ENCODE data around the gene TFR2.
A peak's percentile ranks its signal among the peaks of the same experiment; 100 is the strongest.

Gene TFR2

DNA sequence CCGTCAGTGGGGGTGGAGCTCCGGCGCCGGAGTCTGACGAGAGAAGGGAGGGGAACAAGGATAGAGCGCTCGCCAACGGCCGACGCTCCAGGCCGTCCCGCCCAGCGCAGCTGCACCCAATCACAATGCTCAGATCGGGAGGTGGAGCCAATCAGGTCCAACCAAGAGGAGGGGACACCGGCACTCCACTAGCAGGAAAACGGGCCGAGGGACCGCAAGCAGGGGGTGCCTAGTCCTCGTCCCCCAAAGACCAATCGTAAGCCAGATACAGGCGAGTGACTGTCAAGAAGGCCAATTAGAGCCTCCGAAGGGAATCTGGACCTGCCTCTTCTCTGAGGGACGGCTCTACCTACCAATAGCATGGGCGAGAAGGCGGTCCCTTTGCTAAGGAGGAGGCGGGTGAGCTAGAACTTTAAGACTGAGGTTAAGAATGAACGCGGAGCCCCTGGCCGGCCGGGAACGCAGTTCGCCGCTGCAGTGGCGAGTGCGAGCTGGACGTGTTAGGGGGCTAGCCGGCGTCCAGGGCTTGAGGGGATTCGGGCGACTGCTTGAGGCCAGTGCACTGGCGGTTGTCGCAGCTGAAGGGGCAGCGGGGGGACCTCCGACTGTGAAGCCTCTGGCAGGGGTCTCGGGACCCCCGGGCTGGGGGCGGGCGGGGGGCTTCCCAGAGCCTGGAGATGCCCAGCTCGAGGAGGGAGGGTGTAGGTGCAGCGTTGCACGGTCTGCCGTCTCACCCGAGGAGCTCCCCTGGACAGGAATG lies 54.9 kb downstream of the TFR2 start, which contains the start of gene FBXO24:
Gene FBXO24, plus strand, starts transcription at position 63 of the 760 bp plus-strand sequence. Its CDS starts 298 bp downstream, at position 361.
- peak; percentile 100 for DNase-seq (ENCODE audit: low read depth, low spot score)

DNA sequence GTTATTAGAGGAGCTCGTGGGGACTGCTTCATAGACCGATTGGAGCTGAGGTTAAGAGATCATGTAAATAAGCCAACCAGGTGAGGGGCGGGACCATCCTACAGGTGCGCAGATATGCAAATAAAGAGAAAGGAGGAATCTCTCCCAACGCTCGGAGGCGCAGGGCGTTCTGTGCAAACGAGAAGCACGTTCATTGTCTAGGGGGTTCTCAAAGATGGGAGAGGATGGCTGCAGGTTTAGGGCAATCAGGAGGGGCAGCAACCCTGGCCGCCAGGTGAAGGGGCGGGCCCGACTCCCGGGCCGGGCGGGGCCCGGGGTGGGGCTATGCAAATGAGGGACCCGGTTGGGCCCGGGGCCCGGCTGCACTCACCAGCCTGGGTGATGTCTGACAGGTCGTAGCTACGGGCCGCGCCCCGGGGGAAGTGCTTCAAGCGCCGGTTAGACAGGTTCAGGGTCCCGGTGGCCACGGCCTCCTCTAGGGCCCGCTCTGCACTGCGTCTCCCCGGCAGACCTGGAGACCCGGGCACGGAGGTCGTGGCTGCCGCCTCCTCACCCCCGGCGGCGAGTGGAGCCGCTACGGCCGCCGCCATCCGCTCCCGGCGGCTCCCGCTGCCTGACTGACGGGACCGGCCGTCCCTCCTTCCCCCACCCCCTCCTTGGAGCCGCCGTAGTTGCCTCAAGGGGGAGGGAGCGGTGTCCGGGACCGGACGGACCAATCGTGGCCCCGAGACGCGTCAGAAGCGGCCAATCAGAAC lies 55.7 kb downstream of the TFR2 start, which contains the start of gene LRCH4:
Gene LRCH4, minus strand, starts transcription at position 619 of the 755 bp plus-strand sequence. Its CDS starts 29 bp downstream, at position 590.
- no peak for DNase-seq (ENCODE audit: low read depth, low spot score)

DNA sequence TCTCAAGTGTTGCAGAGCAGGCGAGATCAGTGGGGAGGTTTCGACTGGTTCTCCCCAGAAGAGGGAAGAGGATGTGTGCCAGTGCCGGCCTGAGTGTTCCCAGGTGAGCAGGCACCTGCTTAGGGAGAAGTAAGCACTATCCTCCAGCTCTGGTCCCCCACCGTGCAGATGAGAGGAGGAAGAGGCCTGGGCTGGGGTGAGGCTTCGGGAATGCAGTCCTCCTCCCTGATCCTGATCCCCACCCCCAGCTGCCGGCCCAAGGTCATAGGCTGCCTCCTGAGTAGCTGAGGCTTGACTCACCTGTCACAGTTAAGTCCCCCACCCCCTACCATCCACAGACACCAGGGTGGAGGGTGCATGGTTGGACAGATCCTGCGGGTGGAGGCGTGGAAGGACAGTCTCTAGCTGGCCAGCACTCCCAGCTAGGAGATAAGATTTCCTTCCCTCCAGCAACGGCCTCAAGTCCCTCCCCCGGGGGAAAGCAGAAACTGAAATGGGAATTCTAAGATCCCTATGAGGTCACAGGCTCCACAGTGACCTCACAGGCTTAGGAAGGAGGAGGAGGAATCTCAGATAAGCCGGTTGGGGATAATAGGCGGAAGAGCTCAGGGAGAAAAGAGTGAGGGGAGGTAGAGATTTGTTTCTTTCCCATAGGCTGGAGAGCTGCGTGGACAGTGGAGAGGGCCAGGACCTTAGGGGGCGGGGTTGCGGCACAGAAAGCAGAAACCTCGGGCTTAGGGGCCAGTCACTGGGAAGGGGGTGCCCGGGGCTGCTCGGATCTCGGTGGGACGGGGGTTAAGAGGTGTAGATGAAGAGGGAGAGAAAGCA lies 56.5 kb downstream of the TFR2 start:
- DNase-seq (ENCODE audit: low read depth, low spot score): no peak

DNA sequence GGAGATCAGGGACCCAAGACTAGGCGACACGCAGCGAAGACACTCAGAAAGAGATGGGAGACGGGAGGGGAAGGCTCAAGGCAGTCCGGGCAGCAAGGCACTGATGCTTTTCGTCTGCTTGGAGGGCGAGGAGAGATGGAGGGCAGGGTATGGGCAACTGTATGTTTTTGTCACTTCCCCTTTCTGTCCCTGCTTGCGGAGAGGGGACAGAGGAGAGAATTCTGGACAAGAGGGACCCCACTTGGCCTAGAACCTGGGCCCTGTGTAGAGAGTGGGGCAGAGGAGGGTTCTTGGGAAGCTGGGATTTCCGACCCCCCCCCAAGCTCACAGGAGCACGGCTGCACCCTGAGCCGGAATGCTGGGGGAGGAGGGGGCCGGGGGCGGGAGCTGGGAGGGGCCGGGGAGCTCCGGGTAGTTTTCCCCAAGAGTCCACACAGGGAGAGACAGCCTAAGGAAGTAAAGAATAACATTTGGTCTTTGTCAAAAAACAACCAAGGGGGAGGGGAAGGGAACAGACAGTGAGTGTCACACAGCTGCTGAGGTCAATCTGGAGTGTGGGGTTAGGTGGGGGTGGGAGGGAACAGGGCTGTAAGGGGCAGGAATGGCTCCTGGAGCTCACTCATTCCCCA lies 57.2 kb downstream of the TFR2 start:
- no peak for DNase-seq (ENCODE audit: low read depth, low spot score)

DNA sequence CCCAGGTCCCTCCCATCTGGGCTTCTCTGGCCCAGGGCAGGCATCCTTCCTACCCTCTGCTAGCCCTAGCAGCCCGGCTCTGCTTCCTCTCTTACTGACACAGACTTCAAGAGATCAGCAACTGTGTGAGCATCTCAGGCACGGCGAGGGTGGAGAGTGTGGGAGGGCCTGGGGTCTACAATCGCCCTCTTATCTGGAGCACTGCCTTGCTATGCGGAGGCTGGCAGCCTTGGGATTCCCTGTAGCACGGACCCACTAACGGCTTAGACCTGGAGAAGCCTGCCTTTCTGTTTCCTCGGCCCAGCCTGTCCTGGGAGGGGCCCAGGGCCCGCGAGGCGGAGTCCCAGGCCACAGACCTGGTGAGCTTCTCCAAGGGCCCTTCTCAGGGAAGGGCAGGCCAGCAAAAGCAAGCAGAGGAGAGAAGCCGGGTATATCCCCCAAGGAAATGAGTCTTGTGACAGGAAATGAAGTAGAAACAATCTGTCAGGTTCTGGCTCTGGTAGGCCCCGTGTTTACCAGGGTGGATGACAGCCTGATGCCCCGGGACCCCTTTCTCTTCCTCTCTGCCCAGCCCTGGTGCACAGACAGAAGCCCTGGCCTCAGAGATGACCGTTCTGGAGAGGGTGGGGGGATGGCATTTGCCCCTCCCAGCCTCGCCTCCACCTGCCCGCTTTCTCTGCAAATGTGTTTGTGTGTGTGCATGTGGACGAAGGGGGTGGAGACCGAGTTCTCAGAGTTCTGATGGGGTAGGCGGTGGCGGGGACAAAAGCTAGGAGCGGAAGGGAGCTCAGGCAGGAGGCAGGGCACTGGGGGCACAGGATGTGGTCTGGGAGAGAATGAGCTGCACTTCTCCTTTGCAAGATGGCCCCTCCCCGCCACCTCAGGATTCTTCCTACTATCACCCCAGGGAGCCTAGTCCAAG lies 58.0 kb downstream of the TFR2 start:
- DNase-seq (ENCODE audit: low read depth, low spot score): no peak

DNA sequence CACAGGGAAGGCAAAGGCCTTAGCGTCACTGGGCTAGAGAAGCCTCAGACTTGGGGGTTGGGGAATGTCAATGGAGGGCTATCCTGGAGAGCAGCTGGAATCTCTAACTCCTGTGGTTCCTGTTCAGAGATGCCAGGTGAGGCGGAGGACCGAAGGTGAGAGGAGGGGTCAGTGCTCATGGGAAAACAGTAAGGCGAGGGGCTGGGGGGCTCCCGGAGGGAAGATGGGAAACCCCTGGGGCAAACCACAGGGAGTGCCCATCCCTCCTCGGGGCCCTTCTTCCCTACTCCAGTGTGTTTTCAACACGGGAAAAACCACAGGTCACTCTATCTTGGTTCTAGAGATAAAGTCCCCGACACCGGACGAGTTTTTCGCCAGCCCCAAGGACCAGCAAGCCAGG lies 58.7 kb downstream of the TFR2 start:
- DNase-seq (ENCODE audit: low read depth, low spot score): no peak

DNA sequence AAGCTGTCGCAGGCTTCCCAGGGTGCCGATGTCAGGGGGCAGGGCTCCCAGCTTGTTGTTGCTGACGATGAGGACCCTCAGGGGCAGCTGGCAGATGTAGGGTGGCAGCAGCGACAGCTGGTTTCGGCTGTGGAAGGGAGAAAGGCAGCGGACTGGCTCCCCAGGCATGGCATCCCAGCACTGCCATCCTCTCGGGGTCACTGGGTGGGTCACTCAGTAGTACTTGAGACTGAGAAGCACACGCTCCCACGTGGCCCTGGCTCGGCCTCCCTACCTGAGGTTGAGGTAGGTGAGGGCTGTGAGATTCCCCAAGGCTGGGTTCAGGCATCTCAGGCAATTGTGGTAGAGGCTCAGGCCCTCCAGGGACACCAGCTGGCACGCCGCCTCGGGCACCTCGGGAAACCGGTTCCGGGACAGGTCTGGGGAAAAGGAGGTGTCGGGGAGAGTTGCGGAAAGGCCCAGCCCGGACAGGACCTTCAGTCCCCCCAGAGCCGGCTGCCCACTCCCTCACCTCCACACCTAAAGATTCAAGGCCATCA lies 59.2 kb downstream of the TFR2 start:
- DNase-seq (ENCODE audit: low read depth, low spot score): no peak

DNA sequence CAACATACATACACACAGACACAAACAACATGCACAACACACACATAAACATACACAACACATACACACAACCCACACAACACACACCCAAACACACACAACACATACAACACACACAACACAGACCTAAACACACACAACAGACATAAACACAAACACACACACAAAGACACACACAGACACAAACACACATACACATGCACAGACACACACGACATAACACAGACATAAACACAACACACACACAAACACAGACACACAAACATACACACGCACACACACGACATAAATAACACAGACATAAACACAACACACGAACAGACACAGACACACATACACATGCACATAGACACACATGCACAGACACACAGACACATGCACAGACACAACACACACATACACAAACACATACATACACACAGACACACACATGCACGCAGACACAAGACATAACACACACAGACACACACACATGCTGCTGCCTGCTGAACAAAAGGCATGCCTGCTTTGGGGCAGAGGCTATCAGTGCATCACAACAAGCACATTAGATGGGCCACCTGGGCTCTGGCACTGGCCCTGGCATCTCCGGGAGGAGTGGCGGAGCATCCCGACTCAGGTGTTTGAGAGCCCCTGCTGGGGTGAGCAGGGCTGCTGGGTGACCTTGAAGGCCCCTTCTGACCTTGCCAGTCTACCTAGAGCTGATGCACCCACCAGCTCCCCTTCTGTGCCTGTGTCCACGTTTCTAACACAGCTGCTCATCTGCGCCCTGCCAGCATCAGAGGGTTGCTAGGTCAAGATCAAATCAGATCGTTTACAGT lies 60.7 kb downstream of the TFR2 start:
- no peak for DNase-seq (ENCODE audit: low read depth, low spot score)

DNA sequence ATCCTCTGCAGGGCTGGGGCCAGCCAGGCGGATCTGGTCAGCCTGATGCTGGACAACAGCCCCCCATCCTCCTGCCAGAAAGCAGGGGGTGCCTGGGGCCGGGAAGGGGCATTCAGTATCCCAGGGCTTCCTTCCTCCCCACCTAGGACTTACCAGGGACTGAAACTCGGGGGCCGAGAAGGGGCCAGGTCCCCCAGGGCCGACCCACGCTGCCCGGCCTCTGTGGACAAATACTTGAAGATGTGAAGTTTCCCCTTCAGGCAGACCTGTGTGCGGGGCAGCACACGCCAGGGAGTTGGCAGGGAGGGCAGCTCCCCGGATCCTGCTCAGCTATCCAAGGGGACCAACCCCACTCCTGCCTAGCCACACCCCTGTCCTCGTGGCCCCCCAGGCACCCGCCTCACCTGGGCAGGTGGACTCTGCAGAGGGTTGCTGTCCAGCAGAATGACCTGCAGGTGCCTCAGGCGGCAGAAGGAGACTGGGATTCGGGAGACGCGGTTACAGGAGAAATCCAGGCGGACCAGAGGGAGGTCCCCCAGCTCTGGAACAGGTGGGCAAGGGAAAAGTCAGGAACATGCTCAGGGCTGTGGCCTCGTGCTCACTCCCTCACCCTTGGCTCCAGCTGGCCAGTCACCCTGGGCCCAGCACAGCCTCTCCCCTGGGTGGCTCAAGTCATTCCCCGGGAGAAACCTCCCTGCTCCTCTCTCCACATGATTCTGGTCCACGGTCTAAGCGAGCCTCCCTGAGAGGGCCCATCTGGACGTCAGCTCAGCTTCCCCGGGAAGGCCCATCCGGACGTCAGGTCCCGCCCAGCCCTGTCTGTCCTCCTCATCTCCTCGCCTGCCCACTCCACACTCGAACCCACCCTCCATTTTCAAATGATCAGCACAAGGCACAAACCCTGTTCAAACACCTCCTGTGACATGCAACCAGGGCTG lies 62.8 kb downstream of the TFR2 start:
- DNase-seq (ENCODE audit: low read depth, low spot score): no peak

DNA sequence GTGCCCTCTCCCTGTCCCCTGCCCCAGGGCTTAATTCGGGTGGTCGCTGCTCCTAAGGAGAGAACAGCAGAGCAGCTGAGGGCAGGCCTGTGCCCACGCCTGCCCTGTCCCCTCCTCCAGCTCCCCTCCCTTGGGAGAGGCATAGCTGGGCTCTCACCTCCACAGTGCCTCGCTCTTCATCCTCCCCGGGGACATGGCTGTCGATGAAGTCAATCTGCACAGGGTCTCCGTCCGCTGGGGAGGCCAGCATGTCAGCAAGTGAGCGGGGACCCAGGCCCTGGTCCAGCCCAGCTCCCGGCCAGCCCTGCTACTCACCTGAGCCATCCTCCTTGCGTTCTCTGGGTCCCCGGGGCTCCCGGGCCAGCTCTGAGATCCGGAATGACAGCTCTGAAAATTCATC lies 63.8 kb downstream of the TFR2 start:
- DNase-seq (ENCODE audit: low read depth, low spot score): no peak

DNA sequence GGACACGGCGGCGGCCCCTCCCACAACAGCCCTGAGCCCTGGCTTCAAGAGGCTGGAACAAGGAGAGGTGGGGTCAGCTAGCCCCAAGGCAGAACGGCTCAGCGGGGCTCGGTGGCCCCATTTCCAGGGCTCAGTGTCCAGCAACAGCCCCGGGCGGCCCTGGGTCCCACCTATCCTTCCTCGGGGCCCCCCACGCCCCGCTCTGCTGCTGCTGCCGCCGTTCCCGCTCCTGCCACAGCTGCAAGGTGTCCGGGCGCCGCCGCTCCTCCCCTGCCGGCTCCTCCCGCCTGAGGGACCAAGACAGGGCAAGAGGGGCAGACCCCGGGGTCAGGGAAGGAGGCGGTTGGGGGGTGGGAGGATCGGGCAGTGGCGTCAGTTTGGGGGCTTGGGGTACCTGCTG lies 64.2 kb downstream of the TFR2 start:
- DNase-seq (ENCODE audit: low read depth, low spot score): no peak

DNA sequence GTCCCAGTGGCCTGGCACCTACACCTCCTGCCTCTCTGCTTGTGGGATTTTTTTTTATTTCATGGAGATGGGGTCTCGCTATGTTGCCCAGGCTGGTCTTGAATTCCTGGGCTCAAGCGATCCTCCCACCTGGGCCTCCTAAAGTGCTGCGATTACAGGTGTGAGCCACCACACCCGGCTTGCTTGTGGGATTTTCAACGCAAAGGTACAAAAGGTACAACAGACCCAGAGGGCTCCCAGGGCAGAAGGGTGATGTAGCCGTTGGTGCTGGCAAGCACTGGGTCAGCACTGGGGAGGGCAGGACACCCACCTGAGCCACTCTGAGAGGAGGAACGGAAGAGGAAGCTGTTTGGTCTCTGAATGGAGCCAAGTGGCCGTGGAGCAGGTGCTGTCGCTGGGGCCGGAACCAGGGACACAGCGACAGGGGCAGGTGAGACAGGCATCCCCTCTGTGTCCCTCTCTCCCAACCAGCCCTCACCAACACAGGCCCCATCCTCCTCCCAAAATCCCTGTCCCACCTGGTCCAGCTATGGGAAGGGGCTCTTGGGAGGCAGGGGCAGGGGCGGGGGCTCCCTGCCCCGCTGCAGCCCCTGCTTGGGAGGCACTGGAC lies 64.9 kb downstream of the TFR2 start:
- DNase-seq (ENCODE audit: low read depth, low spot score): no peak

DNA sequence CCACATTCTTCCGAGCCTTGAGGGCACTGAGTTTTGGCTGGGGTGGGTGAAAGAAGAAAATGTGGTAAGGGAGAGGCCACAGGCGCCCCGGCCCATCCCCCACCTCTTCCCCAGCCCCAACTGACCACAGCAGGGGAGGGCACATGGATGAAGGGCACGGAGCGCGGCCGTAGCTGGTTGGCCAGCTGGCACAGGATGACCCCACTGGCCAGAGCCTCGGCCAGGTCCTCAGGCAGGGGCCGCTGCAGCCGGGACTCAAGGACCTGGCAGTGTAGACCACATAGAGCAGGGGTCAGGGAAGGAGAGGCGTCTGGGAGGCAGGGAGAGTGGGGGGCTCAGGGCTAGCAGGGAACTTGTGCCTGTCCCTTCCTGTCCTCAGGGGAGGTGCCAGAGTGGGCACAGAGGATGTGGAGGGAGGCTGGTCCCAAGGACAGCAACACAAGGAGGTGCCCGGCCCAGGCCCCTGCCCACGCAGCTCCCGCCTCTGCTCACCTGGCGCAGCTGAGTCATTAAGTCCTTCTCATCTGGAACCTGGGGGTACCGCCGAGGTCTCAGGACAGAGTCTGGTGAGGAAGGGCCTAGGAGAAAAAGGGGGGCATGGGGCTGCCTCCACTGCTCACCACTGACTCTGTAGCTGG lies 65.5 kb downstream of the TFR2 start:
- no peak for DNase-seq (ENCODE audit: low read depth, low spot score)

DNA sequence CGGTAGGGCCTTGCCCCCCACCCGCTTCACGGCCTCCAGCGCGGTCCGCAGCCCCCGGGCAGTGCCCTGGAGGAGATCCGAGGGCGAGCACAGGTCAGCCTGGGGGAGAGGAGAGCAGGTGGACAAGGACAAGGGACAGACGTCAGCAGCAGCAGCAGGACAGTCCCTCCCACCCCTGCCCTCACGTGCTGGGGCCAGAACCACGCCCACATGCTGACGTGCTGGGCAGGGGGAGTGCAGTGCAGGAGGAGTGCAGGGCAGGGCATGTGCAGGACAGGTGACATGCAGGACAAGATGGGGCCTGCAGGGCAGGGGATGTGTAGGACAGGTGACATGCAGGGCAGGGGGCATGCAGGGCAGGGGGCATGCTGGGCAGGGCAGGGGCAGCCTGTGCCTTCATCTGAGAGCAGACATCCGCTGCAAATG lies 66.1 kb downstream of the TFR2 start:
- no peak for DNase-seq (ENCODE audit: low read depth, low spot score)

DNA sequence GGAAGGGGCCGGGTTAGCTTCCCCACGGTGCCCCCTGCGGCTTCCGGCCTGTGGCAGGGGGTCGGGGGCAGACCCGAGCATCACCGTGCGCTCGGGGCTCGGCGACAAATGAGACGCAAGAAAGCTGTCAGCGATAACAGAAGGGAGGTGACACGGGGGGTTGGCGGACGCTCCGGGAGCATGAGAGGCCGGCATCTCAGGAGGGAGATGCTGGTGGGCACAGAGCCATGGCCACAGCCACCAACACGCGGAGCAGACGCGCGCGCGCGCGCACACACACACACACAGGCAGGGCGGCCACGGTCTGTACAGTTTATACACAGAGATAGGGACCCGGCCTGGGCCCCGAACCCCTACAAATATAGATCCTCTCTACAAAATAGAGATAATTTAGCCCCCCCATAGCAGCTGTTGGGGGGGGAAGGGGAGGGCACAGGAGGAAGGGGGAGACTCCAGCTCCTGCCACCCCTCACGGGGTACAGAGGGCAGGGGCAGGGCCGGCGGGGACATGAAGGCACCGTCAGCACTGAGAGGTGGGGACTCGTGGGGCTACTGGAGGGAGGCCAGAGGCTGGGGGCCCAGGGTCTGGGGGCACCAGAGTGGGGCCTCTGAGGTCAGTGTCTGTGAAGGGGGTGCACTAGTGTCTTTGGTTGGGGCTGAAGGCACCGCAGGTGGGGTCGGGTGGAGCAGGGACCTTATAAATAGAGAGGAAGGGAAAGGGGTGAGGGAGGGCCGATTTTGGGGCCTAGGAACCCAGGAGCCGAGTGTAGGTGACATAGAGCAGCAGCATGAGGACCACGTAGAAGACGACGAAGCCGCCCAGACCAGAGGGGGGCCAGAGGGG lies 66.8 kb downstream of the TFR2 start:
- DNase-seq (ENCODE audit: low read depth, low spot score): no peak

DNA sequence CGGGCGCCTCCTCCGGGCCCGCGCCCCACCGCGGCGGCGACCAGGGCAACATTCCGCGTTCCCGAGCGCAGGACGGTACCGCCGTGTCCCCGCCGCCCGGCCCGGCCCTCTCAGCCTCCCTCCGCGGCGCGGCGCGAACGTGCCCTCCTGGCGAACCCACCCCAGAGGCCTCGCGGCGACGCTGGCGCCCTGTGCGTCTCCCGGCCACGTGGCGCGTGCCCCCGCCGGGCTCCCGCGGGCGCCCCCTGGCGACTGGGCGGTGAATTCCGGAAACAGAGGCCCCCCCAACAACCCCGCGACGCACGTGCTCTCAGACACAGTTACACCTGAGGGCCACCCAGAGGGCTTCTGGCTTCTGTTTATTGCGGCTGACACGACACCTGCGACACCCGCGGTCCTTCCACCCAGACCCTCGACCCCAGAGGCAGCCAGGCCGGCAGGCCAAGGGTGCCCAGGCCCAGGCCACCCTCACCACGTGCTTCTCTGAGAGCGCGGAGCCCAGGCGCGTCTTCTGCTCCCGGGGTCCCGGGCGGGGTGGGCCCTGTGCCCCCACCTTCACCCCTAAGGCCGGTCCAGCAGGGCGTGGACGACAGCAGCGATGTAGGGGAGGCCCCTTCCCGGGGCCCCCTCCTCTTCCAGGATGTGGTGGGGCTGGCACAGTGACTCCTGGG lies 67.5 kb downstream of the TFR2 start, which contains the start of gene SAP25:
Gene SAP25, minus strand, starts transcription at position 210 of the 671 bp plus-strand sequence. Its CDS starts 158 bp downstream, at position 52.
- no peak for DNase-seq (ENCODE audit: low read depth, low spot score)
